HEK293 (cell line): ENCODE results near the gene HARS2.
"Not testable (repeated sequence)": the region's sequence is repeated elsewhere in the genome, so short reads cannot be mapped to it uniquely, and the experiment has no call there.

Experiments
- CTCF ChIA-PET: fragments of 350-600 bp; formaldehyde crosslinking; extraction: SDS; loops from one replicate; lab custom pipeline; 2021; ENCODE audit warnings: antibody characterized with exemption; lab: Yijun Ruan, JAX
- POLR2A ChIA-PET: fragments of 300-600 bp; formaldehyde crosslinking; extraction: SDS; loops from one replicate; lab custom pipeline; 2020; ENCODE audit warnings: antibody characterized with exemption, inconsistent platforms; lab: Yijun Ruan, JAX
- H3K27ac ChIP-seq: fragments of 200-500 bp; sonication (Bioruptor generic); 2 replicates; pipeline ENCODE4 v1.5.1; 2014; ENCODE audit warnings: low read depth, low read length, control low read depth, inconsistent platforms; ENCODE audit errors: extremely low read depth
- H3K36me3 ChIP-seq, 2 experiments: fragments of 200-500 bp in 1 of 2; sonication (Bioruptor generic) in 1 of 2; 1 replicate in 1 of 2; 2 replicates in 1 of 2; pipeline ENCODE4 v1.5.1; 2014 to 2017; ENCODE audit warnings: inconsistent platforms in 2 of 2, low read length in 2 of 2; ENCODE audit not compliant: control insufficient read depth in 2 of 2, insufficient read depth in 1 of 2
- H3K4me1 ChIP-seq: fragments of 200-500 bp; sonication (Bioruptor generic); 2 replicates; pipeline ENCODE4 v1.5.1; 2014; ENCODE audit warnings: mild to moderate bottlenecking, low read length, inconsistent platforms; ENCODE audit not compliant: control insufficient read depth, insufficient read depth
- H3K4me3 ChIP-seq: 2 replicates; pipeline ENCODE4 v1.5.1; 2011; ENCODE audit warnings: low read depth, mild to moderate bottlenecking, control low read depth, low read length, moderate library complexity
- H3K9me3 ChIP-seq: fragments of 200-500 bp; sonication (Bioruptor generic); 2 replicates; pipeline ENCODE4 v1.5.1; 2014; ENCODE audit warnings: low read depth, low read length, inconsistent platforms; ENCODE audit not compliant: control insufficient read depth, insufficient read depth
- EGR2 ChIP-seq: fragments of 450-650 bp; formaldehyde crosslinking; IDR thresholded peaks from 2 replicates; pipeline ENCODE4 v1.5.1; 2016; ENCODE audit warnings: low read depth, missing biosample characterization, missing genetic modification characterization
- FEZF1 ChIP-seq: fragments of 450-650 bp; formaldehyde crosslinking; IDR thresholded peaks from 2 replicates; pipeline ENCODE4 v1.5.1; 2016; ENCODE audit warnings: missing biosample characterization, missing genetic modification characterization
- KLF17 ChIP-seq: fragments of 450-650 bp; formaldehyde crosslinking; IDR thresholded peaks from 2 replicates; pipeline ENCODE4 v1.5.1; 2016; ENCODE audit warnings: missing biosample characterization, missing genetic modification characterization
- KLF8 ChIP-seq: fragments of 450-650 bp; formaldehyde crosslinking; IDR thresholded peaks from 2 replicates; pipeline ENCODE4 v1.5.1; 2016; ENCODE audit warnings: missing biosample characterization, missing genetic modification characterization
- MEIS1 ChIP-seq: sonication (generic); formaldehyde crosslinking; IDR thresholded peaks from 2 replicates; pipeline ENCODE4 v1.8.1; 2022; ENCODE audit warnings: missing genetic modification reagents, mild to moderate bottlenecking, borderline replicate concordance
- OSR2 ChIP-seq: fragments of 450-650 bp; formaldehyde crosslinking; IDR thresholded peaks from 2 replicates; pipeline ENCODE4 v1.5.1; 2016; ENCODE audit warnings: missing biosample characterization, missing genetic modification characterization
- SCRT1 ChIP-seq: fragments of 450-650 bp; formaldehyde crosslinking; IDR thresholded peaks from 2 replicates; pipeline ENCODE4 v1.5.1; 2016; ENCODE audit warnings: missing biosample characterization, missing genetic modification characterization, borderline replicate concordance
- TRIM28 ChIP-seq: IDR thresholded peaks from 2 replicates; pipeline ENCODE4 v1.6.1; 2011; ENCODE audit warnings: low read length, control low read depth, borderline replicate concordance
- WT1 ChIP-seq: fragments of 450-650 bp; formaldehyde crosslinking; IDR thresholded peaks from 2 replicates; pipeline ENCODE4 v1.5.1; 2016; ENCODE audit warnings: missing biosample characterization, missing genetic modification characterization
- ZBTB17 ChIP-seq: fragments of 450-650 bp; formaldehyde crosslinking; IDR thresholded peaks from 2 replicates; pipeline ENCODE4 v1.5.1; 2016; ENCODE audit warnings: missing biosample characterization, missing genetic modification characterization
- ZEB2 ChIP-seq: fragments of 450-650 bp; formaldehyde crosslinking; IDR thresholded peaks from 2 replicates; pipeline ENCODE4 v1.5.1; 2016; ENCODE audit warnings: missing biosample characterization, missing genetic modification characterization
- ZNF202 ChIP-seq: fragments of 450-650 bp; formaldehyde crosslinking; IDR thresholded peaks from 2 replicates; pipeline ENCODE4 v1.5.1; 2016; ENCODE audit warnings: missing biosample characterization, missing genetic modification characterization, borderline replicate concordance
- ZNF366 ChIP-seq: fragments of 450-650 bp; formaldehyde crosslinking; conservative IDR thresholded peaks from 2 replicates; pipeline ENCODE4 v1.5.1; 2016; ENCODE audit warnings: missing biosample characterization, missing genetic modification characterization
- ZNF37A ChIP-seq: fragments of 450-650 bp; IDR thresholded peaks from 2 replicates; pipeline ENCODE4 v1.5.1; 2018; ENCODE audit warnings: missing biosample characterization, missing genetic modification characterization
- ZNF473 ChIP-seq: fragments of 450-650 bp; formaldehyde crosslinking; IDR thresholded peaks from 2 replicates; pipeline ENCODE4 v1.5.1; 2017; ENCODE audit warnings: missing biosample characterization, missing genetic modification characterization
- ZNF510 ChIP-seq: fragments of 450-650 bp; formaldehyde crosslinking; IDR thresholded peaks from 2 replicates; pipeline ENCODE4 v1.5.1; 2018; ENCODE audit warnings: mild to moderate bottlenecking, missing genetic modification characterization, missing biosample characterization; ENCODE audit not compliant: insufficient replicate concordance
- ZNF529 ChIP-seq: fragments of 450-650 bp; formaldehyde crosslinking; IDR thresholded peaks from 2 replicates; pipeline ENCODE4 v1.5.1; 2017; ENCODE audit warnings: missing genetic modification characterization, missing biosample characterization; ENCODE audit not compliant: insufficient replicate concordance
- ZNF549 ChIP-seq: fragments of 450-650 bp; IDR thresholded peaks from 2 replicates; pipeline ENCODE4 v1.5.1; 2018; ENCODE audit warnings: missing biosample characterization, missing genetic modification characterization, mild to moderate bottlenecking, inconsistent platforms, moderate library complexity
- ZNF585B ChIP-seq: fragments of 450-650 bp; formaldehyde crosslinking; IDR thresholded peaks from 2 replicates; pipeline ENCODE4 v1.5.1; 2016; ENCODE audit warnings: missing biosample characterization, missing genetic modification characterization
- ZNF626 ChIP-seq: fragments of 450-650 bp; sonication (Bioruptor Pico); formaldehyde crosslinking; IDR thresholded peaks from 2 replicates; pipeline ENCODE4 v1.5.1; 2018; ENCODE audit warnings: missing biosample characterization, missing genetic modification characterization, inconsistent platforms
- ZNF777 ChIP-seq: fragments of 450-650 bp; formaldehyde crosslinking; IDR thresholded peaks from 2 replicates; pipeline ENCODE4 v1.5.1; 2017; ENCODE audit warnings: missing biosample characterization, missing genetic modification characterization, borderline replicate concordance
- ZNF792 ChIP-seq: fragments of 450-650 bp; formaldehyde crosslinking; IDR thresholded peaks from 2 replicates; pipeline ENCODE4 v1.5.1; 2016; ENCODE audit warnings: missing biosample characterization, missing genetic modification characterization
- ZNF843 ChIP-seq: fragments of 450-650 bp; formaldehyde crosslinking; IDR thresholded peaks from 2 replicates; pipeline ENCODE4 v1.5.1; 2016; ENCODE audit warnings: missing biosample characterization, missing genetic modification characterization
- ZSCAN23 ChIP-seq: fragments of 450-650 bp; formaldehyde crosslinking; IDR thresholded peaks from 2 replicates; pipeline ENCODE4 v1.5.1; 2016; ENCODE audit warnings: missing biosample characterization, missing genetic modification characterization
- TF ChIP-seq, protein P1 (sequence below): fragments of 450-650 bp; formaldehyde crosslinking; IDR thresholded peaks from 2 replicates; pipeline ENCODE4 v1.5.1; 2016; ENCODE audit warnings: missing biosample characterization, missing genetic modification characterization
- TF ChIP-seq, protein P2 (sequence below): fragments of 450-650 bp; formaldehyde crosslinking; IDR thresholded peaks from 2 replicates; pipeline ENCODE4 v1.5.1; 2016; ENCODE audit warnings: missing biosample characterization, missing genetic modification characterization, low read depth
- TF ChIP-seq, protein P3 (sequence below): fragments of 450-650 bp; formaldehyde crosslinking; IDR thresholded peaks from 2 replicates; pipeline ENCODE4 v1.5.1; 2017; ENCODE audit warnings: missing biosample characterization, missing genetic modification characterization

HARS2 gene

GRCh38 chr5:140721395-140721794 is 30.1 kb downstream of the HARS2 start:
- TF ChIP-seq ZBTB17 (peak; percentile 30; the same call in 1 of the 2 replicates), ZEB2 (tag by site-specific recombination) (peak; percentile 12; the same call in 1 of the 2 replicates), OSR2 (tag by site-specific recombination) (peak; percentile 67), FEZF1 (tag by site-specific recombination) (peak; percentile 57), KLF8 (tag by site-specific recombination) (peak; percentile 26; the same call in 1 of the 2 replicates), WT1 (tag by site-specific recombination) (peak; percentile 43)
- TF ChIP-seq, protein P1, sequence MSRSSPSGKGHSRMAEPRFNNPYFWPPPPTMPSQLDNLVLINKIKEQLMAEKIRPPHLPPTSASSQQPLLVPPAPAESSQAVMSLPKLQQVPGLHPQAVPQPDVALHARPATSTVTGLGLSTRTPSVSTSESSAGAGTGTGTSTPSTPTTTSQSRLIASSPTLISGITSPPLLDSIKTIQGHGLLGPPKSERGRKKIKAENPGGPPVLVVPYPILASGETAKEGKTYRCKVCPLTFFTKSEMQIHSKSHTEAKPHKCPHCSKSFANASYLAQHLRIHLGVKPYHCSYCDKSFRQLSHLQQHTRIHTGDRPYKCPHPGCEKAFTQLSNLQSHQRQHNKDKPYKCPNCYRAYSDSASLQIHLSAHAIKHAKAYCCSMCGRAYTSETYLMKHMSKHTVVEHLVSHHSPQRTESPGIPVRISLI (tag by site-specific recombination) = peak; percentile 75; the same call in 1 of the 2 replicates
- TF ChIP-seq, all 188 proteins: peak for 7; not testable (repeated sequence) for 181

GRCh38 chr5:140725799-140726471 is 34.7 kb downstream of the HARS2 start:
- ChIA-PET CTCF (interaction anchor here (0.6 to 1.2 kb wide), 5 partner anchors 11 to 1965 kb away, joined by 3 to 4 read pairs (median 3); no protein-coding TSS in a partner anchor), POLR2A (interaction anchor here (0.6 to 1.9 kb wide), 7 partner anchors 15 to 379 kb away, joined by 3 to 20 read pairs (median 6); partner anchors contain the start of genes HARS1, HARS2, HBEGF and IK)
- no peaks in the 10 kb centered on the region for H3K36me3 ChIP-seq
- H3K27ac ChIP-seq = no peak overlapping the region
- H3K4me1 ChIP-seq = no peaks in the 10 kb centered on the region
- H3K9me3 ChIP-seq = no peaks in the 10 kb centered on the region
- peak overlapping the region; percentile 42 for H3K4me3 ChIP-seq
- TF ChIP-seq TRIM28 (peak; percentile 85), ZNF549 (no peak), ZNF529 (no peak), ZNF626 (tag by site-specific recombination) (peak; percentile 91; the same call in 1 of the 2 replicates), ZNF473 (no peak), EGR2 (tag by site-specific recombination) (no peak), ZNF510 (tag by site-specific recombination) (peak; percentile 47), SCRT1 (tag by site-specific recombination) (no peak), ZNF777 (tag by site-specific recombination) (no peak), ZSCAN23 (tag by site-specific recombination) (peak; percentile 87; the same call in 1 of the 2 replicates), MEIS1 (CRISPR knock-in tag) (peak; percentile 85; the same call in 1 of the 2 replicates), ZNF37A (tag by site-specific recombination) (no peak), KLF17 (peak; percentile 94), ZNF843 (tag by site-specific recombination) (0 out of 2 replicates have a peak, but pooled peaks have one; percentile 74), ZNF202 (tag by site-specific recombination) (no peak), ZNF585B (tag by site-specific recombination) (no peak), ZNF366 (tag by site-specific recombination) (peak; percentile 88), ZNF792 (tag by site-specific recombination) (no peak)
- TF ChIP-seq, protein P2, sequence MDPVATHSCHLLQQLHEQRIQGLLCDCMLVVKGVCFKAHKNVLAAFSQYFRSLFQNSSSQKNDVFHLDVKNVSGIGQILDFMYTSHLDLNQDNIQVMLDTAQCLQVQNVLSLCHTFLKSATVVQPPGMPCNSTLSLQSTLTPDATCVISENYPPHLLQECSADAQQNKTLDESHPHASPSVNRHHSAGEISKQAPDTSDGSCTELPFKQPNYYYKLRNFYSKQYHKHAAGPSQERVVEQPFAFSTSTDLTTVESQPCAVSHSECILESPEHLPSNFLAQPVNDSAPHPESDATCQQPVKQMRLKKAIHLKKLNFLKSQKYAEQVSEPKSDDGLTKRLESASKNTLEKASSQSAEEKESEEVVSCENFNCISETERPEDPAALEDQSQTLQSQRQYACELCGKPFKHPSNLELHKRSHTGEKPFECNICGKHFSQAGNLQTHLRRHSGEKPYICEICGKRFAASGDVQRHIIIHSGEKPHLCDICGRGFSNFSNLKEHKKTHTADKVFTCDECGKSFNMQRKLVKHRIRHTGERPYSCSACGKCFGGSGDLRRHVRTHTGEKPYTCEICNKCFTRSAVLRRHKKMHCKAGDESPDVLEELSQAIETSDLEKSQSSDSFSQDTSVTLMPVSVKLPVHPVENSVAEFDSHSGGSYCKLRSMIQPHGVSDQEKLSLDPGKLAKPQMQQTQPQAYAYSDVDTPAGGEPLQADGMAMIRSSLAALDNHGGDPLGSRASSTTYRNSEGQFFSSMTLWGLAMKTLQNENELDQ (tag by site-specific recombination) = no peak
- TF ChIP-seq, protein P3, sequence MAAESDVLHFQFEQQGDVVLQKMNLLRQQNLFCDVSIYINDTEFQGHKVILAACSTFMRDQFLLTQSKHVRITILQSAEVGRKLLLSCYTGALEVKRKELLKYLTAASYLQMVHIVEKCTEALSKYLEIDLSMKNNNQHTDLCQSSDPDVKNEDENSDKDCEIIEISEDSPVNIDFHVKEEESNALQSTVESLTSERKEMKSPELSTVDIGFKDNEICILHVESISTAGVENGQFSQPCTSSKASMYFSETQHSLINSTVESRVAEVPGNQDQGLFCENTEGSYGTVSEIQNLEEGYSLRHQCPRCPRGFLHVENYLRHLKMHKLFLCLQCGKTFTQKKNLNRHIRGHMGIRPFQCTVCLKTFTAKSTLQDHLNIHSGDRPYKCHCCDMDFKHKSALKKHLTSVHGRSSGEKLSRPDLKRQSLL (tag by site-specific recombination) = peak; percentile 85; the same call in 1 of the 2 replicates

More at GRCh38 chr5:140721395-140721794, 30.1 kb downstream of the HARS2 start:
- CTCF ChIA-PET = interaction anchor here (0.7 to 2.0 kb wide), 7 partner anchors 10 to 474 kb away, joined by 3 to 11 read pairs (median 4); partner anchors contain the start of gene DND1
- not testable (repeated sequence) for H3K4me3 ChIP-seq, H3K4me1 ChIP-seq, H3K36me3 ChIP-seq, H3K9me3 ChIP-seq, H3K27ac ChIP-seq
- POLR2A ChIA-PET = interaction anchor here (0.7 to 1.5 kb wide), 3 partner anchors 10 to 375 kb away, joined by 3 to 4 read pairs (median 4); partner anchors contain the start of genes HBEGF and ZMAT2
